WTC11 (cell line): ENCODE measurements around the gene CA5A. TPM values are rescaled to one million over a fixed set of nuclear protein-coding genes. Genes with fewer than 3 reads are reported as not detected.
A peak's percentile ranks its signal among the peaks of the same experiment; 100 is the strongest.

Experiments used
- ATAC-seq: fragments of 200-7000 bp; cut with Tn5 transposase; 2 replicates; pipeline ENCODE4 v1.10.0; 2021; ENCODE audit warnings: mild to moderate bottlenecking, moderate library complexity
- CTCF ChIA-PET: fragments of 300-600 bp; sonication (Branson Sonifier 250); formaldehyde crosslinking; loops from one replicate; lab custom pipeline; 2021; ENCODE audit warnings: antibody characterized with exemption; lab: Charles Lee
- POLR2A ChIA-PET: fragments of 350-600 bp; sonication (Branson Sonifier 250); formaldehyde crosslinking; loops from one replicate; lab custom pipeline; 2021; ENCODE audit warnings: antibody characterized with exemption; lab: Charles Lee
- DNase-seq: peaks from one replicate; pipeline ENCODE4 v3.0.0; 2021; ENCODE audit warnings: low spot score
- H3K27ac Mint-ChIP-seq: 2 replicates; pipeline ENCODE4 v1.8.0; 2021; ENCODE audit warnings: mixed read lengths
- H3K27me3 Mint-ChIP-seq: 2 replicates; pipeline ENCODE4 v1.8.0; 2021; ENCODE audit warnings: low read depth, mild to moderate bottlenecking, moderate library complexity, mixed read lengths
- H3K36me3 Mint-ChIP-seq: 2 replicates; pipeline ENCODE4 v1.8.0; 2021; ENCODE audit warnings: mixed read lengths
- H3K4me1 Mint-ChIP-seq: 2 replicates; pipeline ENCODE4 v1.8.0; 2022; ENCODE audit warnings: mixed read lengths
- H3K4me3 Mint-ChIP-seq: 2 replicates; pipeline ENCODE4 v1.8.0; 2021; ENCODE audit warnings: mild to moderate bottlenecking, moderate library complexity, mixed read lengths
- H3K9me3 Mint-ChIP-seq: 2 replicates; pipeline ENCODE4 v1.8.0; 2021; ENCODE audit warnings: mixed read lengths
- AFF4 ChIP-seq: sonication (generic); formaldehyde crosslinking; IDR thresholded peaks from 2 replicates; pipeline ENCODE4 v1.8.1; 2023; ENCODE audit warnings: mild to moderate bottlenecking, missing genetic modification reagents, borderline replicate concordance
- CREM ChIP-seq: sonication (generic); formaldehyde crosslinking; IDR thresholded peaks from 2 replicates; pipeline ENCODE4 v1.8.1; 2022; ENCODE audit warnings: mild to moderate bottlenecking, missing genetic modification reagents, moderate library complexity
- CTCF ChIP-seq: fragments of 200-600 bp; IDR thresholded peaks from 2 replicates; pipeline ENCODE4 v1.8.0; 2022; ENCODE audit warnings: antibody characterized with exemption
- ESRRA ChIP-seq: sonication (generic); formaldehyde crosslinking; IDR thresholded peaks from 2 replicates; pipeline ENCODE4 v1.8.1; 2022; ENCODE audit warnings: mild to moderate bottlenecking, missing genetic modification reagents, borderline replicate concordance
- FOXJ3 ChIP-seq: sonication (generic); formaldehyde crosslinking; IDR thresholded peaks from 2 replicates; pipeline ENCODE4 v1.9.0; 2021; ENCODE audit warnings: missing genetic modification reagents, mild to moderate bottlenecking, borderline replicate concordance
- GABPB1 ChIP-seq: sonication (generic); formaldehyde crosslinking; IDR thresholded peaks from 2 replicates; pipeline ENCODE4 v1.8.1; 2023; ENCODE audit warnings: mild to moderate bottlenecking, missing genetic modification reagents
- NR3C1 ChIP-seq: sonication (generic); formaldehyde crosslinking; conservative IDR thresholded peaks from 2 replicates; pipeline ENCODE4 v1.8.1; 2023; ENCODE audit warnings: low read depth, mild to moderate bottlenecking, missing genetic modification reagents
- TCF7 ChIP-seq: sonication (generic); formaldehyde crosslinking; IDR thresholded peaks from 2 replicates; pipeline ENCODE4 v1.8.0; 2022; ENCODE audit warnings: mild to moderate bottlenecking, low read depth, missing genetic modification reagents, moderate library complexity
- ZNF121 ChIP-seq: sonication (generic); formaldehyde crosslinking; IDR thresholded peaks from 2 replicates; pipeline ENCODE4 v1.8.0; 2023; ENCODE audit warnings: missing genetic modification reagents
- total RNA-seq: library from RNA; stranded (reverse); gene quantifications from 3 replicates; pipeline ENCODE4 v1.2.3, GENCODE V29; 2021

The CA5A gene
- total RNA-seq, 1 experiment from 2014 or later: not detected

- Mint-ChIP-seq H3K36me3 (peaks cover 9% of the 10 kb centered on the region), H3K9me3 (no peaks in the 10 kb centered on the region), H3K27ac (no peak overlapping the region), H3K27me3 (peaks cover 4% of the 10 kb centered on the region; the same call in 1 of the 2 replicates), H3K4me1 (peaks cover 34% of the 10 kb centered on the region), H3K4me3 (no peak overlapping the region)
- TF ChIP-seq TCF7 (CRISPR knock-in tag) (no peak), GABPB1 (CRISPR knock-in tag) (peak; percentile 64; the same call in 1 of the 2 replicates)
- DNase-seq: no peak
- ATAC-seq: no peak
- CTCF ChIA-PET: no interaction called here
- POLR2A ChIA-PET: interaction anchor here (1.2 kb wide), 1 partner anchor 13 kb away, joined by 3 read pairs; the partner anchor contains the start of gene SLC7A5
Measured at GRCh38 chr16:87855852-87856715, 80.2 kb downstream of the CA5A start.

GRCh38 chr16:87854907-87855683 lies 81.2 kb downstream of the CA5A start:
- CTCF ChIA-PET: interaction anchor here (0.6 to 10.4 kb wide), 3 partner anchors 15 to 76 kb away, joined by 4 to 234 read pairs (median 6); partner anchors contain the start of gene SLC7A5
- no peak for ATAC-seq
- peaks cover 34% of the 10 kb centered on the region for H3K4me1 Mint-ChIP-seq

More at GRCh38 chr16:87854907-87855683, 81.2 kb downstream of the CA5A start:
- Mint-ChIP-seq H3K36me3 (peaks cover 9% of the 10 kb centered on the region; the same call in 1 of the 2 replicates), H3K27me3 (no peaks in the 10 kb centered on the region), H3K27ac (no peak overlapping the region), H3K9me3 (no peaks in the 10 kb centered on the region), H3K4me3 (no peak overlapping the region)
- POLR2A ChIA-PET: interaction anchor here (1.0 to 1.1 kb wide), 2 partner anchors 12 to 26 kb away, joined by 3 read pairs; no protein-coding TSS in a partner anchor
- TF ChIP-seq ZNF121 (CRISPR knock-in tag) (peak; percentile 96), CREM (CRISPR knock-in tag) (no peak), AFF4 (CRISPR knock-in tag) (no peak), CTCF (no peak), ESRRA (no peak), FOXJ3 (CRISPR knock-in tag) (no peak), NR3C1 (CRISPR knock-in tag) (no peak)
- no peak for DNase-seq
